ENCODE measurements around the gene MAB21L4.

GRCh38 chr2:240931319-240931949, 35.5 kb upstream of the MAB21L4 start:
- no peak for TF ChIP-seq CTCF (IDR thresholded peaks at IDR 0.05)
- TF ChIP-seq POLR2A (IDR thresholded peaks at IDR 0.05) = no peak
